ENCODE data around the gene PDE6H. TPM values are rescaled to one million over a fixed set of nuclear protein-coding genes. Genes with fewer than 3 reads are reported as not detected.

The PDE6H gene
- total and polyA plus RNA-seq, 10 of the 15 experiments (the other 5 are each of a cell fraction or from before 2014, with no cell fraction given): 0.16 TPM; not detected in 9

GRCh38 chr12:15014708-15015107 is 41.9 kb downstream of the PDE6H start:
- ChIA-PET CTCF (interaction anchor here (2.0 kb wide), 1 partner anchor 159 kb away, joined by 5 read pairs; no protein-coding TSS in a partner anchor), POLR2A (interaction anchor here (0.5 kb wide), 1 partner anchor 1087 kb away, joined by 3 read pairs; no protein-coding TSS in a partner anchor), SMC1A (ENCODE audit: uncharacterized antibody, unreplicated experiment) (no interaction called here), RAD21 (ENCODE audit: unreplicated experiment) (no interaction called here)
- in situ Hi-C loops (cut with MboI) (no loop called here), intact Hi-C loops (cut with micrococcal nuclease; ENCODE audit: unreplicated experiment) (loop anchor here (5.0 kb wide), 1 partner anchor 188 kb away; no protein-coding TSS in a partner anchor)
- Histone ChIP-seq H3K27ac (ENCODE audit: control insufficient read depth, insufficient read depth) (no peak overlapping the region), H3K27me3 (replicated peaks in 1 of 2; ENCODE audit: control insufficient read depth in 2 of 2, insufficient read depth in 2 of 2, low read length in 1 of 2) (no peaks in the 10 kb centered on the region), H2AFZ (ENCODE audit: control insufficient read depth, low read depth, low read length) (no peak overlapping the region), H3K4me2 (ENCODE audit: control insufficient read depth, insufficient read depth) (no peak overlapping the region), H3K4me3 (no peak overlapping the region), H3K9ac (ENCODE audit: control insufficient read depth, insufficient read depth, low read length) (no peak overlapping the region), H3K9me3 (replicated peaks; ENCODE audit: control insufficient read depth, insufficient read depth, low read length) (no peaks in the 10 kb centered on the region), H4K20me1 (ENCODE audit: control insufficient read depth, insufficient read depth) (no peaks in the 10 kb centered on the region), H3K36me3 (ENCODE audit: control insufficient read depth in 2 of 2, insufficient read depth in 2 of 2, low read length in 1 of 2) (no peaks in the 10 kb centered on the region), H3K4me1 (ENCODE audit: control insufficient read depth, insufficient read depth, low read length) (peaks cover 6% of the 10 kb centered on the region), H3K79me2 (ENCODE audit: control insufficient read depth, insufficient read depth, low read length) (no peaks in the 10 kb centered on the region)
- FAIRE-seq (no peak), ATAC-seq (no peak), DNase-seq (ENCODE audit: low read depth, low spot score) (no peak)
- 48% methylated on average over 2 of the region's 2 CpGs for WGBS (ENCODE audit: insufficient coverage, insufficient replicate concordance, low lambda C conversion rate, missing lambda C conversion rate)
- no peak for TF ChIP-seq ZNF207 (IDR thresholded peaks at IDR 0.05; ENCODE audit: borderline replicate concordance)
- no peak for TF ChIP-seq TAF1 (IDR thresholded peaks at IDR 0.05; ENCODE audit: borderline replicate concordance, low read depth, low read length)
- TF ChIP-seq, protein P1, sequence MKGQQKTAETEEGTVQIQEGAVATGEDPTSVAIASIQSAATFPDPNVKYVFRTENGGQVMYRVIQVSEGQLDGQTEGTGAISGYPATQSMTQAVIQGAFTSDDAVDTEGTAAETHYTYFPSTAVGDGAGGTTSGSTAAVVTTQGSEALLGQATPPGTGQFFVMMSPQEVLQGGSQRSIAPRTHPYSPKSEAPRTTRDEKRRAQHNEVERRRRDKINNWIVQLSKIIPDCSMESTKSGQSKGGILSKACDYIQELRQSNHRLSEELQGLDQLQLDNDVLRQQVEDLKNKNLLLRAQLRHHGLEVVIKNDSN (IDR thresholded peaks at IDR 0.05; ENCODE audit: borderline replicate concordance, extremely low read length, insufficient read depth, low read depth, low read length): no peak
- no peak for TF ChIP-seq CEBPB (IDR thresholded peaks at IDR 0.05; ENCODE audit: borderline replicate concordance in 1 of 2, low read depth in 2 of 2, low read length in 2 of 2)
- no peak for TF ChIP-seq IKZF1 (conservative IDR thresholded peaks at IDR 0.05)
- no peak for TF ChIP-seq MYC (IDR thresholded peaks at IDR 0.05; ENCODE audit: insufficient read depth, insufficient read length, insufficient replicate concordance, low read length, severe bottlenecking)
- BruUV-seq (replicated peaks): no TSS peak
